ENCODE measurements around the gene CEP55.
A peak's percentile ranks its signal among the peaks of the same experiment; 100 is the strongest.

Gene CEP55

GRCh38 chr10:93550606-93551005, 54.2 kb downstream of the CEP55 start:
- no peak overlapping the region for H3K4me3 ChIP-seq (ENCODE audit: low read depth, low read length)
- TF ChIP-seq CTCF (conservative IDR thresholded peaks at IDR 0.05; ENCODE audit: low read depth, low read length): no peak
- DNase-seq (ENCODE audit: low read depth): no peak

DNA sequence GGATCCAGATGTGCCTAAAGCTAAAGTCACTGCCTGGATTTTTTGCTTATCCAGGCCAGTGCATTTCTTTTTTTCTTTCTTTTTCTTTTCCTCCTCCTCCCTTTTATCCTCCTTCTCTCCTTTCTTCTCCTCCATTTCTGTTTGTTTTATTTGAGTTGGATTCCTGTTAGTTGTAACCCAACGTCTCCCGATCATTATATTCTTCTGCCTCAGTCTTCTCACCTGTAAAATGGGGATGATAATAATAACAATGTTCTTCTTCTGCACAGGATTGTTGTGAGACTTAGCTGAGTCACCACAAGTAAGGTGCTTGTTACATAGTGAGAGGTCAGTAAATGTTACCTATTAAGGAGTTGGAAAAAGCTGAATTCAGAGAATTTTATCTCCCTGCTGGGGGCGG, 56.4 kb downstream of the CEP55 start:
- H3K4me3 ChIP-seq (ENCODE audit: low read depth, low read length): no peak overlapping the region
- TF ChIP-seq CTCF (conservative IDR thresholded peaks at IDR 0.05; ENCODE audit: low read depth, low read length): no peak

DNA sequence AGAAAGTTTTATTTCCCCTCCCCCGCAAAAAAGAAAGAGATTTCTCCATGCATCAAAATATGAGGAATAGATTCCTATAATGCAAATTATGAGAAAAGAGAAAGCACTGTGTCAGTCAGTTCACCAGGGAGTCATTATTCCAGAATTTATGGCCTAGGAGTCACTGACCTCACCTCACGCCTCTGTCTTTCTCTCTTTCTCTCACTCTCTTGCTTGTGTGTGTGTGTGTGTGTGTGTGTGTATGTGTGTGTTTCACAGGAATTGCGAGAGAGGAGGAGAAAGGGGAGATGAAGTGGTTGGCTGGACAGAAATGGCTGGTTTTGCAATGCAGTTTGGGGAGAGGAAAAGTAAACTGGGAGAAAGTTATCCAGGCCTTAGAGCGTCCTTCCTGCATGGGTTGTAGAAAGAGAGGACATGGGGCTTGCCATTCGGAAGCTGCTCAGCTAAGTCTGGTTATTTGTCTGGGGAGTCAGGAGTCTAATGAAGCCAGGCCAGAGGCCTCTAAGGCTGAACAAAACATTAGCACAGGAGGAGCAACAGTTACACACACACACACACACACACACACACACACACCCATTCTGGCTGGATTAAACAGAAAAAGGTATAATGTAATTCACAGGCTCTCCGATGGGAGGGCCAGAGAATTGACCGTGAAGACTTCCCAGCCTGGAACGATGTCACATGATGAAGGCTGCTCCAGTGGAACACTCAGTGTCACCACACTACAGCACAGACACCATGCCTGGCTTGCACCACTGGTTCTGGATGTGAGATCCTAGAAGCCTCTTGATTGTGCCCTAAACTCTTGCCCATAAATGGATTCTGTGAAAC, 57.3 kb downstream of the CEP55 start:
- TF ChIP-seq CTCF (conservative IDR thresholded peaks at IDR 0.05; ENCODE audit: low read depth, low read length): no peak
- no peak for DNase-seq (ENCODE audit: low read depth)
- H3K4me3 ChIP-seq (ENCODE audit: low read depth, low read length): no peak overlapping the region

More for the DNA sequence above, 56.4 kb downstream of the CEP55 start:
- DNase-seq (ENCODE audit: low read depth): no peak

DNA sequence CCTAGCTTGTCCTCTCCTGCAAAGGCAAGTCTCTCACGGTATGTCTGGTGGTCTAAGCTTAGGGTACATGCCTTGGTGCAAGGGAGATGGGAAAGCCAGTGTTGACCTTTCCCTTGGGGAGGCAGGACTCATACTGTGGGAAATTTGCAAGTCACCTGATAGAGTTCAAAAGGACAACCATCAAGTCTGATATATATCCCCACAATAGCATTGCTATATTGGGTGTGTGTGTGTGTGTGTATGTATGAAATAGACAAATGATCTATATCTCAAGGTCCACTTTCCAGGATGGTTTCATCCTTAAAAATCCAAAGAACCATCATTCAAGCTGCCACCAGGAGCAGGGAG, 57.9 kb downstream of the CEP55 start:
- no peak for DNase-seq (ENCODE audit: low read depth)
- no peak overlapping the region for H3K4me3 ChIP-seq (ENCODE audit: low read depth, low read length)
- no peak for TF ChIP-seq CTCF (conservative IDR thresholded peaks at IDR 0.05; ENCODE audit: low read depth, low read length)

GRCh38 chr10:93554760-93555432, 58.5 kb downstream of the CEP55 start:
- DNase-seq (ENCODE audit: low read depth): peak; percentile 81
- TF ChIP-seq CTCF (conservative IDR thresholded peaks at IDR 0.05; ENCODE audit: low read depth, low read length): peak; percentile 87
- H3K4me3 ChIP-seq (ENCODE audit: low read depth, low read length): no peak overlapping the region

DNA sequence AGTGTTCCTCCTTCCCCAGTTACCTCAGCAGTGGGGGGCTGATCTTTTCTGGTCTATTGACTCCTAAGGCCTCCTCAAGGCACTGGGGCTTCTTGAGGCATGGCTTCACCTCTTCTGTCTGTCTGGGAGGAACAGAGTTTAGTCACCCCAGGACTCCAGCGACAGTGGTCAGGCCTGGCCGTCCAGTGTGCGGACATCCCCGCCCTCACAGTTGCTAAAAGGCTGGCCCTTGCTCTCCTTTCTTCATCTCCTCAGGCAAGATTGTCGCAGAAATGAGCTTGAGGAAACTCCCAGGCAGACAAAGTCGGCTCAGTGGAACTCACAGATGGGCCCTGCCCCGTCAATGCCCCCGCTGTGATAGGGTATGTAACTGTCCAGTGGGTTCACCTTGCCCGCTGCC, 63.1 kb downstream of the CEP55 start:
- no peak for DNase-seq (ENCODE audit: low read depth)
- no peak for TF ChIP-seq CTCF (conservative IDR thresholded peaks at IDR 0.05; ENCODE audit: low read depth, low read length)
- no peak overlapping the region for H3K4me3 ChIP-seq (ENCODE audit: low read depth, low read length)

All from choroid plexus epithelial cell (primary cell).